ENCODE measurements around the gene PDCD11. TPM values are rescaled to one million over a fixed set of nuclear protein-coding genes. Genes with fewer than 3 reads are reported as not detected.
"Not testable (repeated sequence)": the region's sequence is repeated elsewhere in the genome, so short reads cannot be mapped to it uniquely, and the experiment has no call there.

Gene PDCD11
- polyA plus RNA-seq, 3 donors, result 8.6 to 15.6 (median 14.8) TPM

GRCh38 chr10:103459615-103460014 lies 63.2 kb downstream of the PDCD11 start:
- 61 to 73% (median 67%) methylated on average over 4 of the region's 4 CpGs for WGBS, 3 donors
- H3K27ac ChIP-seq (ENCODE audit: low read depth, low read length), result no peak overlapping the region

GRCh38 chr10:103463499-103463898 lies 67.1 kb downstream of the PDCD11 start:
- 60 to 75% (median 64%) methylated on average over 4 of the region's 4 CpGs for WGBS, 3 donors
- H3K27ac ChIP-seq (ENCODE audit: low read depth, low read length), result no peak overlapping the region

- WGBS, 3 donors, result 86 to 91% (median 88%) methylated on average over 14 of the region's 14 CpGs
Observed at GRCh38 chr10:103465411-103466179, 69.2 kb downstream of the PDCD11 start.

GRCh38 chr10:103466734-103467133 lies 70.3 kb downstream of the PDCD11 start:
- 83 to 91% (median 88%) methylated on average over 3 of the region's 3 CpGs for WGBS, 3 donors
- H3K27ac ChIP-seq (ENCODE audit: low read depth, low read length), result no peak overlapping the region

More at GRCh38 chr10:103465411-103466179, 69.2 kb downstream of the PDCD11 start:
- H3K27ac ChIP-seq (ENCODE audit: low read depth, low read length), result no peak overlapping the region

- H3K27ac ChIP-seq (ENCODE audit: low read depth, low read length), result no peak overlapping the region
- 83 to 88% (median 86%) methylated on average over 7 of the region's 7 CpGs for WGBS, 3 donors
Observed at GRCh38 chr10:103467406-103467805, 71.0 kb downstream of the PDCD11 start.

GRCh38 chr10:103469201-103469600 lies 72.8 kb downstream of the PDCD11 start:
- 57 to 68% (median 59%) methylated on average over 5 of the region's 5 CpGs for WGBS, 3 donors

GRCh38 chr10:103470761-103471653 lies 74.6 kb downstream of the PDCD11 start:
- H3K27ac ChIP-seq (ENCODE audit: low read depth, low read length), result no peak overlapping the region
- 32 to 70% (median 33%) methylated on average over 14 of the region's 14 CpGs for WGBS, 3 donors

More at GRCh38 chr10:103469201-103469600, 72.8 kb downstream of the PDCD11 start:
- H3K27ac ChIP-seq (ENCODE audit: low read depth, low read length), result no peak overlapping the region

- no peak overlapping the region for H3K27ac ChIP-seq (ENCODE audit: low read depth, low read length)
- 73 to 100% (median 89%) methylated on average over 2 of the region's 2 CpGs for WGBS, 3 donors
Observed at GRCh38 chr10:103472005-103472404, 75.6 kb downstream of the PDCD11 start.

GRCh38 chr10:103473261-103473671 lies 76.8 kb downstream of the PDCD11 start:
- H3K27ac ChIP-seq (ENCODE audit: low read depth, low read length), result no peak overlapping the region
- WGBS, 3 donors, result 76 to 77% (median 76%) methylated on average over 25 to 32 of the region's 32 CpGs

- WGBS, 3 donors, result 77 to 98% (median 94%) methylated on average over 3 of the region's 3 CpGs
- H3K27ac ChIP-seq (ENCODE audit: low read depth, low read length), result no peak overlapping the region
Observed at GRCh38 chr10:103474077-103474476, 77.7 kb downstream of the PDCD11 start.

GRCh38 chr10:103475437-103475836 lies 79.0 kb downstream of the PDCD11 start:
- WGBS, 3 donors, result 85 to 92% (median 88%) methylated on average over 4 of the region's 4 CpGs
- no peak overlapping the region for H3K27ac ChIP-seq (ENCODE audit: low read depth, low read length)

- H3K27ac ChIP-seq (ENCODE audit: low read depth, low read length), result no peak overlapping the region
- 72 to 78% (median 77%) methylated on average over 11 of the region's 11 CpGs for WGBS, 3 donors
Observed at GRCh38 chr10:103476046-103476768, 79.8 kb downstream of the PDCD11 start.

GRCh38 chr10:103478671-103479070 lies 82.2 kb downstream of the PDCD11 start:
- no peak overlapping the region for H3K27ac ChIP-seq (ENCODE audit: low read depth, low read length)
- 90 to 93% (median 92%) methylated on average over 18 to 22 of the region's 22 CpGs for whole genome bisulfite sequencing, 3 donors

- 69 to 83% (median 81%) methylated on average over 7 of the region's 7 CpGs for WGBS, 3 donors
- H3K27ac ChIP-seq (ENCODE audit: low read depth, low read length), result no peak within 1 kb of the TSS
Observed at GRCh38 chr10:103479135-103479534, 82.7 kb downstream of the PDCD11 start, which contains the start of gene CALHM3. Gene CALHM3 (minus strand): TSS chr10:103479240. CDS start chr10:103479032, 208 bp downstream.

- WGBS, 3 donors, result 51 to 60% (median 59%) methylated on average over 5 of the region's 5 CpGs
- H3K27ac ChIP-seq (ENCODE audit: low read depth, low read length), result no peak overlapping the region
Observed at GRCh38 chr10:103480521-103480920, 84.1 kb downstream of the PDCD11 start.

GRCh38 chr10:103481974-103482531 lies 85.6 kb downstream of the PDCD11 start:
- WGBS, 3 donors, result 56 to 63% (median 62%) methylated on average over 12 of the region's 12 CpGs
- H3K27ac ChIP-seq (ENCODE audit: low read depth, low read length), result no peak overlapping the region

GRCh38 chr10:103486635-103487409 lies 90.4 kb downstream of the PDCD11 start:
- not testable (repeated sequence) for H3K27ac ChIP-seq (ENCODE audit: low read depth, low read length)
- 84 to 92% (median 86%) methylated on average over 8 of the region's 8 CpGs for WGBS, 3 donors

GRCh38 chr10:103487410-103487708 lies 90.9 kb downstream of the PDCD11 start:
- no peak overlapping the region for H3K27ac ChIP-seq (ENCODE audit: low read depth, low read length)
- 73 to 85% (median 80%) methylated on average over 2 of the region's 2 CpGs for WGBS, 3 donors
